C4-2B (cell line): Measurements from ENCODE around the gene IFNA16.

Experiments used
- CTCF ChIP-seq: fragments of 450-650 bp; conservative IDR thresholded peaks from 2 replicates; pipeline ENCODE4 v1.5.1; 2017; ENCODE audit warnings: mild to moderate bottlenecking
- ZFX ChIP-seq: fragments of 450-650 bp; IDR thresholded peaks from 2 replicates; pipeline ENCODE4 v1.6.1; 2017

- TF ChIP-seq CTCF (no peak), ZFX (no peak)
These were observed 48.5 kb upstream of the IFNA16 start for GRCh38 chr9:21265421-21266189.
